ENCODE results near the gene SDSL. TPM values are rescaled to one million over a fixed set of nuclear protein-coding genes. Genes with fewer than 3 reads are reported as not detected.

SDSL gene
- total and polyA plus RNA-seq, 10 of the 15 experiments (the other 5 are each of a cell fraction or from before 2014, with no cell fraction given): 0.18 to 4.4 (median 1.0) TPM

GRCh38 chr12:113414519-113415038 lies 7.6 kb upstream of the SDSL start:
- no peak overlapping the region for H3K27ac ChIP-seq (ENCODE audit: control insufficient read depth, insufficient read depth)
- no peaks in the 10 kb centered on the region for H3K36me3 ChIP-seq (ENCODE audit: control insufficient read depth in 2 of 2, insufficient read depth in 2 of 2, low read length in 1 of 2)
- no peaks in the 10 kb centered on the region for H4K20me1 ChIP-seq (ENCODE audit: control insufficient read depth, insufficient read depth)
- ChIA-PET RAD21 (ENCODE audit: unreplicated experiment) (no interaction called here), POLR2A (interaction anchor here (1.2 kb wide), 1 partner anchor 9 kb away, joined by 3 read pairs; no protein-coding TSS in a partner anchor), CTCF (no interaction called here), SMC1A (ENCODE audit: uncharacterized antibody, unreplicated experiment) (no interaction called here)
- intact Hi-C loops (cut with micrococcal nuclease; ENCODE audit: unreplicated experiment) (no loop called here), in situ Hi-C loops (cut with MboI) (no loop called here)
- 67% methylated on average over 9 of the region's 9 CpGs for WGBS (ENCODE audit: insufficient coverage, insufficient replicate concordance, low lambda C conversion rate, missing lambda C conversion rate)
- no peaks in the 10 kb centered on the region for H3K79me2 ChIP-seq (ENCODE audit: control insufficient read depth, insufficient read depth, low read length)
- no peaks in the 10 kb centered on the region for H3K27me3 ChIP-seq (replicated peaks in 1 of 2; ENCODE audit: control insufficient read depth in 2 of 2, insufficient read depth in 2 of 2, low read length in 1 of 2)
- FAIRE-seq (no peak), DNase-seq (ENCODE audit: low read depth, low spot score) (no peak), ATAC-seq (no peak)
- TF ChIP-seq ATF3 (IDR thresholded peaks at IDR 0.05; ENCODE audit: borderline replicate concordance, extremely low read depth, low read depth, low read length) (no peak), ATF7 (IDR thresholded peaks at IDR 0.05; ENCODE audit: low read depth) (no peak), SRF (IDR thresholded peaks at IDR 0.05; ENCODE audit: low read depth in 2 of 2, low read length in 2 of 2) (no peak), USF1 (IDR thresholded peaks at IDR 0.05; ENCODE audit: borderline replicate concordance, extremely low read length, insufficient read depth, low read depth, low read length) (no peak), BCL11A (IDR thresholded peaks at IDR 0.05; ENCODE audit: low read depth, low read length) (no peak), EED (IDR thresholded peaks at IDR 0.05; ENCODE audit: low read depth) (no peak), EP300 (IDR thresholded peaks at IDR 0.05; ENCODE audit: borderline replicate concordance in 1 of 2, control insufficient read depth in 1 of 2, low read depth in 2 of 2, low read length in 2 of 2) (no peak), CBFB (IDR thresholded peaks at IDR 0.05; ENCODE audit: low read depth) (no peak), CBX3 (IDR thresholded peaks at IDR 0.05; ENCODE audit: borderline replicate concordance, low read depth) (no peak), RELA (IDR thresholded peaks at IDR 0.05; ENCODE audit: borderline replicate concordance, partially characterized antibody) (no peak), ZNF207 (IDR thresholded peaks at IDR 0.05; ENCODE audit: borderline replicate concordance) (no peak), REST (IDR thresholded peaks at IDR 0.05; ENCODE audit: low read depth, low read length) (no peak)
- H2AFZ ChIP-seq (ENCODE audit: control insufficient read depth, low read depth, low read length): no peak overlapping the region
- no peak overlapping the region for H3K4me2 ChIP-seq (ENCODE audit: control insufficient read depth, insufficient read depth)
- BruUV-seq (replicated peaks): no TSS peak
- no peaks in the 10 kb centered on the region for H3K9me3 ChIP-seq (replicated peaks; ENCODE audit: control insufficient read depth, insufficient read depth, low read length)
- no peak overlapping the region for H3K9ac ChIP-seq (ENCODE audit: control insufficient read depth, insufficient read depth, low read length)
- no peaks in the 10 kb centered on the region; the same call in 1 of the 2 replicates for H3K4me1 ChIP-seq (ENCODE audit: control insufficient read depth, insufficient read depth, low read length)
- no peak overlapping the region for H3K4me3 ChIP-seq
